ENCODE measurements around the gene KIT. TPM values are rescaled to one million over a fixed set of nuclear protein-coding genes. Genes with fewer than 3 reads are reported as not detected.

KIT gene
- total RNA-seq, 1 donor from 2014 or later: 1.2 TPM

DNA sequence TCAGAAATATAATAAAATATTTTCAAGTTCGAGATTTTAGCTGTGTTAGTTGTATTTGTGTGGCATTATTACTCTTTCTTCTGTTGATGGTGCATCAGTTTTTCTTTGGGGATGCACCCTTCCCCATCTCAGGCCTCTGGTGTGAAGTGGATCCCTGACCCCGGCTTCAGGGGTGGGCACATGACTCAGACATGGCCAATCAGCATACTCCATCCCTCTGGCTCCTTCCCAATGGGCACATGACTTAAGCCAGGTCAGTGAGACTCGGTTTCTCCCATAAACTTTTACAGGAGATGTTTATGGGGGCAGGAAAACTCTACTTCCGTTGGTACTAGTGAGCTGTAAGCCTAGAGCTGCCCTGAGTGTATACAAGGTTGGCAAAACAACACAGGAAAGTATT, 3.0 kb upstream of the KIT start:
- intact Hi-C loops (cut with micrococcal nuclease): no loop called here
- no peak for DNase-seq
- peaks cover 18% of the 10 kb centered on the region for H3K27me3 ChIP-seq (ENCODE audit: low read depth)
- TF ChIP-seq CTCF (IDR thresholded peaks at IDR 0.05; ENCODE audit: borderline replicate concordance): no peak
- peaks cover 28% of the 10 kb centered on the region for H3K4me1 ChIP-seq
- no peak overlapping the region for H3K4me3 ChIP-seq
- H3K36me3 ChIP-seq: no peaks in the 10 kb centered on the region
- no peaks in the 10 kb centered on the region for H3K9me3 ChIP-seq (replicated peaks)
- no peak overlapping the region for H3K27ac ChIP-seq (replicated peaks)

GRCh38 chr4:54657185-54657550, 589 bp upstream of the KIT start:
- Histone ChIP-seq H3K36me3 (no peaks in the 10 kb centered on the region), H3K4me3 (peak overlapping the region; percentile 71), H3K4me1 (peaks cover 40% of the 10 kb centered on the region), H3K27ac (replicated peaks) (no peak overlapping the region), H3K27me3 (ENCODE audit: low read depth) (peaks cover 39% of the 10 kb centered on the region), H3K9me3 (replicated peaks) (no peaks in the 10 kb centered on the region)
- no peak for DNase-seq
- TF ChIP-seq CTCF (IDR thresholded peaks at IDR 0.05; ENCODE audit: borderline replicate concordance): no peak
- intact Hi-C loops (cut with micrococcal nuclease): no loop called here

DNA sequence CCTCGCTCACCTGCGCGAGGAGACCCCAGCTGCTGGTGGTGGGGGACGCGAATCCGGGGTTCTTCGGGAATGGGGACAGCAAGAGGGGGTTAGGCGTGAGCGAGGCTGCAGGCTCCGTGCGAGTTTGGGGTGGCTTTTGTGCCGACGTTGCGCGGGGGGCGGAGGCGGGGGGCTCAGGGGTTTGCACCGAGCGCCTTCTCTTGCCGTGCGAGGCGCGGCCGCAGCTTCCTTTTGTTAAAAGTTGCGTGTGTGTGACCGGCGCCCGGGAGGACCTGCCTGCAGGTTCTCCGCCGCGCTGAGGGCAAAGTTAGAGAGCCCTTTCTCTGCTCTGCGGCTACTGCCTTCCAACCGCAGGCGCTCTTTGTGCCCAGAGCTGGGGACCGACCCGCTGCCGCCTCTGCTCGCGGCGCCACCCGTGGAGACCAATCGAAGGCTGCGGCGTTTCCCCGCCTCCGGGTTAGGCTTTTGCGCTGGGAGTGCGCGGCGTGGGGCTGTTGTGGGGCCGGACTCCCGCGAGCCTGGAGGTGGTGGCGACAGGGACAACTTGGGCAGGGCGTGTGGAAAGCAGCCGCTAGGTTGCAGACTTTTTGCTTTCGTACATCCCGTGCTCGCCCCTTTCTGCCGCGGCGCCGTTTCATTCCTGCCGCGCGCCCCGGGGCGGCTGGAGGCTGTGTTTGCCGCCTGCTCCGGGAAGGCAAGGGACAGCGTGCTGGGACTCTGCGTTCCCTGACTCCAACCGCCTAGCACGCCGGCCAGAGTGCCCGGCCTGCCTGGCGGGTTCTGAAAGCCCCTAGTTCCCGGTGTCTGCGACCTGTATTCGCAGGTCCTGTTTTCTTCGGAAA, 716 bp downstream of the KIT start:
- Histone ChIP-seq H3K27ac (replicated peaks) (peak overlapping the region; percentile 24), H3K4me3 (peak overlapping the region; percentile 71), H3K36me3 (no peaks in the 10 kb centered on the region), H3K4me1 (peaks cover 40% of the 10 kb centered on the region), H3K9me3 (replicated peaks) (no peaks in the 10 kb centered on the region), H3K27me3 (ENCODE audit: low read depth) (peaks cover 44% of the 10 kb centered on the region)
- intact Hi-C loops (cut with micrococcal nuclease): no loop called here
- peak; percentile 53 for TF ChIP-seq CTCF (IDR thresholded peaks at IDR 0.05; ENCODE audit: borderline replicate concordance)
- peak; percentile 52 for DNase-seq

GRCh38 chr4:54659313-54659712, 1.6 kb downstream of the KIT start:
- H3K27me3 ChIP-seq (ENCODE audit: low read depth): peaks cover 48% of the 10 kb centered on the region
- no peak for DNase-seq
- no peaks in the 10 kb centered on the region for H3K9me3 ChIP-seq (replicated peaks)
- no peaks in the 10 kb centered on the region for H3K36me3 ChIP-seq
- peak overlapping the region; percentile 24 for H3K27ac ChIP-seq (replicated peaks)
- H3K4me3 ChIP-seq: peak overlapping the region; percentile 71
- peaks cover 40% of the 10 kb centered on the region for H3K4me1 ChIP-seq
- no peak for TF ChIP-seq CTCF (IDR thresholded peaks at IDR 0.05; ENCODE audit: borderline replicate concordance)
- intact Hi-C loops (cut with micrococcal nuclease): no loop called here

GRCh38 chr4:54659749-54660535, 2.2 kb downstream of the KIT start:
- no peaks in the 10 kb centered on the region for H3K36me3 ChIP-seq
- no peak for TF ChIP-seq CTCF (IDR thresholded peaks at IDR 0.05; ENCODE audit: borderline replicate concordance)
- intact Hi-C loops (cut with micrococcal nuclease): no loop called here
- H3K27me3 ChIP-seq (ENCODE audit: low read depth): peaks cover 49% of the 10 kb centered on the region
- H3K27ac ChIP-seq (replicated peaks): no peak overlapping the region
- no peaks in the 10 kb centered on the region for H3K9me3 ChIP-seq (replicated peaks)
- no peak for DNase-seq
- peak overlapping the region; percentile 71 for H3K4me3 ChIP-seq
- H3K4me1 ChIP-seq: peaks cover 40% of the 10 kb centered on the region
